HG03066 (cell line): ENCODE measurements around the gene MYO10.

Source experiments
- ATAC-seq: cut with Tn5 transposase; IDR thresholded peaks from one replicate; pipeline ENCODE4 v1.9.1; 2021; ENCODE audit warnings: low read depth; ENCODE audit not compliant: unreplicated experiment

MYO10 gene

DNA sequence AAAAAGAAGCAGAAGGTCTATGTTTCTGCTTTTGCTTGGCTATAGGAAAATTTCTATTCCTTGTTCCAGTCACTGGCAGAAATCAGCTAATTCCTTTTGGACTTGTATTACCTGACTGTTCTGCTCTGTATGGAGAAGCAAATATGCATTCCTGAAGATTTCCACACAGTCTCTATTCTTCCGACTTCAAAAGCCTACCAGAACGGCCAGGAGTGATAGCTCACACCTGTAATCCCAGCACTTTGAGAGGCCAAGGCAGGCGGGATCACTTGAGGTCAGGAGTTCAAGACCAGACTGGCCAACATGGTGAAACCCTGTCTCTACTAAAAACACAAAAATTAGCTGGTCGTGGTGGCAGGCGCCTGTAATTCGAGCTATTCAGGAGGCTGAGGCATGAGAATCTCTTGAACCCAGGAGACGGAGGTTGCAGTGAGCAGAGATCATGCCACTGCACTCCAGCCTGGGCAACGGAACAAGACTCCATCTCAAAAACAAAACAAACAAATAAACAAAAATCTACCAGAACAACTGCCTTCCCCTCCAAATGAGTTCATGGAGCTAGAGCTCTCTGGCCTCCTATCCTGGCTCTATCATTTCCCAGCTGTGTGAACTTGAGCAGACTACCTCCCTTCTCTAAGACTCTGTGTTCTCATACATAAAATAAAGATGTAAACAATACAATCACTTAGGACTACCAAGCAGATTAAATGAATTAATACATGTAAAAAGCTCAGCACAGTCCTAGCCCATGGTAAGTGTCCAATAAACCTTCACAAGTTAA lies 17.0 kb downstream of the MYO10 start:
- ATAC-seq, result no peak

DNA sequence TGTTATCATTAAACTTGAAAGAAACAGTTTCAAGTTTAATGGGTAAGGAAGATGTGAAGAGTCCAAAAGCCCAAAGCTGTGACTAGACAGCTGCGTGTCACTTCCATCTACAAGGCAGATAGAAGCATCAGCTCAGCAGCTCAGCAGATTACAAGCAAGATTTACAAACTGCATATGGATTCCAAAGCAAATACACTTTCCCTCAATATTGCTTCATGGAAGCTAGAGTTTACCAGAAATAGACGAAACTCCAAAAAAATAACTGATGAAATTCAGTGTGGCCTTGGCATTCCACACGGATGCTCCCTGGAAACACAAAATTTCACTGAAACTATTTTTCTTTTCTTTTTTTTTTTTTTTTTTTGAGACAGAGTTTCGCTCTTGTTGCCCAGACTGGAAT lies 17.9 kb downstream of the MYO10 start:
- no peak for ATAC-seq

DNA sequence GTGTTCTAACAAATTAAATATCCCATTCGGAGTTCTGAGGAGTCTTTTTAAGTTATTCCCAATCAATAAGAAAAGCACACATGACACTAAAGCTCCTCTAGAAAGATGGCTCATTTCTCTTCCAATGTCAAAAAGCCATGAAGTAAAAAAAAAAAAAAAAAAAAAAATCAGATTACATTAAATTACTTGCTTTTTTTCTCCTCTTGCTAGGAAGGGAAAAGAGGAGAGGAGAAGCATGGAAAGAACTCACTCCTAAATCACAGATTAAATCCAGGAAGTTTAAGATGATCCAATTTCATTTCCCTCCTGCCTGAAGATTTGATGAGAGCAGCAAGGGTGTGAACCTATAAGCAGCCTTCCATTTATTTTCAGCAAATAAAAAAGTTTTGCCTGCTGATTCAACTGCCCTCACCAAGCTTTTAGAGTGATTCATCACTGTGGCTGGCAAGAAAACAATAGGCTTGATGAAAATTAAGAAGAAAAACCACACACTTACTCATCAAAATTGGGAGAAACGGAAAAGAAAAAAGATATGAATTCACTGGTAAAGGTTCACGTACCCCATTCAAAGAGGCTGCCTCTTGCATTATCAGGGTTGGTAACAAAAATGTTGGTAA lies 19.7 kb downstream of the MYO10 start:
- no peak for ATAC-seq

DNA sequence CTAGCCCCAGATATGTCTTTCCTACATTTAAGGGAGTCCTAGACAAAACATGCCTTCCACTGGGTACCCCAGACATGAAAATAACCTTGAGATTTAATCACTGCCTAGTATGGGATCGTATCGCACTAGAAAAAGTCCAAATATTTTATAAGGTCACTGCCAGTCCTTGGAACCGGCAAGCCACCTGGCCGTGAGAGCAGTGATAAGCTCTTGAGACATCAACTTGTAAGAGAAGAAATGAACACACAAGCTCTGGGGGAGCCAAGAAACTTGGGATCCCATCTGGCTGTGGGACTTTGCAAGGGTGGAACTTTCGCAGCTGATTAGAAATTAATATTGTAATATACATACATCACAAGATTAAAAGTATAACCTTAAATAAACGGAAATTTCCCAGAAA lies 21.5 kb downstream of the MYO10 start:
- ATAC-seq, result no peak

DNA sequence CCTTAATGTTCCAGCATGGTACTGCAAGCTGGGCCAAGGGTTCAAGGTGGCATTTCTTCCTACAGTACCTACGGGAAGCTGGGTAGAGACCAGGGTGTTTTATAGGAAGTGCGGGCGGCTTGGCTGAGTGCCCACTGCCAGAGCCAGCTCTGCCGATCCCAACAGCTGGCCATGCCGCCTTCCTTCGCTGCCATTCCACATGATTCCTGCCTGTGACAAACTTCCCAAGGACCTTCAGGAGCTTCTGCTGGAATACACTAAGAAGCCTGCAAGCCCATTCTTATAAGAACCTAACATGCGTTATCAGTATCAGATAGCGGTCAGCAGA lies 22.0 kb downstream of the MYO10 start:
- ATAC-seq, result no peak

DNA sequence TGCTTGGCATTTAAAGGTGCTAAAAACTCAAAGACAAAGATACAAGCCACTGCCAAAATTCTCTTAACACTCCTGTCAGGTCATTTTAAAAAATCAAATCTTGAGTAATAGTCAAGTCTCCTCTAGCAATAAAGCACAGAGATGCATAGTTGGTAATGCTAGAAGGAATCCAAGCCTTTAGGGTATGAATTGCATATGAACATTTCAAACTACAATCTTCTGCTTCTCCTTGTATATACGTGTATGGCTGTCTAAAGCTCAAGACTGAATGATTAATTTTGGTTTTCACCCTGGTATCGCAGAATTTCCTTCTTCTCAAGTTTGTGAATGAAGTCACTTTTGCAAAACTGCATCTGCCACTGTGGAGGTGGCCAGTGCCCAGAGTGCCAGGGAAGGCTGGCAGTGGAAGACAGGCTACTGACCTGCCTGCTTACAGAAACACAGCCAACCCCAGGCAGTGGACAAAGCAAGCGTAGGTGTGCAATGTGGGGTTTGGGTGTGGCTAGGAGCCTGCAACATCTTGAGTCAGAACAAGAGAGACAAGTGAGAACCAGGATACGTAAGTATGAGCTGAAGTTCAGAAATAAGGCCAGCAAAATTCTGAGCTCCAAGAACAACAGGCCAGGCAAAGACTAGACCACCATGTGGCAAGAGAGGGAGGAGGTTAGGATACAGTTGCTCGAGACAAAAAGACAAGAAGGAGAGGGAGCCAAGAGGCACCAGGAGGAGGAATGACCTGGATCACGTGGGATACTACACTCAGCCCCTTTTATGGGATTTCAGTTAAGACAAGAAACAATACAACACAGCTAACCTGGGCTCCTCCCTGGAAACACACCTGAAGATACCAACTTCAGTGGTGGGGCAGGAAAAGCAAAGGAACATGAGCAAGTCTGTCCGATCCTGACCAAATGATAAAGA lies 22.6 kb downstream of the MYO10 start:
- no peak for ATAC-seq

DNA sequence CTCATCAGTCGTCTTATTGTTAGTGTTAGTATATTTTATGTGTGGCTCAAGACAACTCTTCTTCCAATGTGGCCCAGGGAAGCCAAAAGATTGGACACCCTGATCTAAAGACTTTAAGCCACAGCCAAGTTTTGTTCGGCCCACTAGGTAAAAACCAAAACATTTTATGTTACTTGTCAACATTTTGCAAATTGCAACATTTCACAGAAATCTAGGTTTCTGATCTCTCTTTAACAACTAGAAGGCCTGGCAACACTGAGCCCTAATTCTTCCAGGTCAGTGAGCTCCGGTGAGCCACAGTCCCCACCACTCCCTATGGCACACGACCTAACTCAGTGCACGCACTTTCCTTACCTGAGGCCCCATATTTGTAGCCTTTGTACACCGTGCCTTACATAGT lies 24.0 kb downstream of the MYO10 start:
- no peak for ATAC-seq

DNA sequence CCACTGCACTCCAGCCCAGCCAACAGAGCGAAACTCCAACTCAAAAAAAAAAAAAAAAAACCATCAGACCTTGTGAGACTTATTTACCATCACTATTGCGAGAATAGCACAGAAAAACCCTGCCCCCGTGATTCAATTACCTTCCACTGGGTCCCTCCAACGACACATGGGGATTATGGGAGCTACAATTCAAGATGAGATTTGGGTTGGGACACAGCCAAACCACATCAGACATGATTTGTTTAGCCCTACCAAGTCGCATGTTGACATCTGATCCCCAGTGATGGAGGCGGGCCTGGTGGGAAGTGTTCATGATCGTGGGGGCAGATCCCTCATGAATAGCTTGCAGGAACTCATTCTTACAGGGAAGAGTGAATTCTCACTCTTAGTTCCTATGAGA lies 26.6 kb downstream of the MYO10 start:
- no peak for ATAC-seq

DNA sequence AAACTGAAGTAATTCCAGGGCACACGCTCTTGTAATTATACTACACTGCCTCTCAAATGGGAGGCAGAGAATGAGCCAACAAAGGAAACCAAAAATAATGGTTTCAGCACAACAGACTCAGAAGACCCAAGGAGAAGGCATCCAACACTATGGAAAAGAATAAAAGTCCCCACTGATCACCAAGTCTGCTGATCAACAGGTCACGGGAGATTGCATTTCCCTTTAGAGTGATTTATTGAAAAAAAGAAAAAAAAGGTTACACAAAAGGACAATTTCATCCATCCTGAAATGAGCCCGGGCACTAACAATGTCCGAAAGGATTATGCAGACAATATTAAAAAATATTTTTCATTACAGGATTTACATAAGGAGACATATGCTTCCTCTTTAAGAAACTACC lies 28.8 kb downstream of the MYO10 start:
- ATAC-seq, result no peak

DNA sequence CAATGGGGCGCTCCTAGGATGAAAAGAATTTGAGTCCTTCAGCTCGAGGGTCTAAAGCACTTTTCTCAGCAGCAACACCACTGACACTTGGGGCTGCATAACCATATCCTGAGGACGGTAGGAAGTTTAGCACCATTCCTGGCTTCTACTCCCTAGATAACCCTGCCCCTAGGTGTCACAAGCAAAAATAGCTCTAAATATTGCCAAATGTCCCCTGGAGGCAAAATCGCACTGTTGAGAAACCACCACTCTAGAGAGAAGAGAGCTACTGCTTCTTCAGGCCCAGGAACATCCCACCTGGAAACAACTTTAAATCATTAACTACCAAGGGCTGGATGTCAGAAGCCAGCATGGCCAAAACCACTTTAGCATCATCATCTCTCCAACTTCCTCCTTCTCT lies 29.8 kb downstream of the MYO10 start:
- ATAC-seq, result no peak

DNA sequence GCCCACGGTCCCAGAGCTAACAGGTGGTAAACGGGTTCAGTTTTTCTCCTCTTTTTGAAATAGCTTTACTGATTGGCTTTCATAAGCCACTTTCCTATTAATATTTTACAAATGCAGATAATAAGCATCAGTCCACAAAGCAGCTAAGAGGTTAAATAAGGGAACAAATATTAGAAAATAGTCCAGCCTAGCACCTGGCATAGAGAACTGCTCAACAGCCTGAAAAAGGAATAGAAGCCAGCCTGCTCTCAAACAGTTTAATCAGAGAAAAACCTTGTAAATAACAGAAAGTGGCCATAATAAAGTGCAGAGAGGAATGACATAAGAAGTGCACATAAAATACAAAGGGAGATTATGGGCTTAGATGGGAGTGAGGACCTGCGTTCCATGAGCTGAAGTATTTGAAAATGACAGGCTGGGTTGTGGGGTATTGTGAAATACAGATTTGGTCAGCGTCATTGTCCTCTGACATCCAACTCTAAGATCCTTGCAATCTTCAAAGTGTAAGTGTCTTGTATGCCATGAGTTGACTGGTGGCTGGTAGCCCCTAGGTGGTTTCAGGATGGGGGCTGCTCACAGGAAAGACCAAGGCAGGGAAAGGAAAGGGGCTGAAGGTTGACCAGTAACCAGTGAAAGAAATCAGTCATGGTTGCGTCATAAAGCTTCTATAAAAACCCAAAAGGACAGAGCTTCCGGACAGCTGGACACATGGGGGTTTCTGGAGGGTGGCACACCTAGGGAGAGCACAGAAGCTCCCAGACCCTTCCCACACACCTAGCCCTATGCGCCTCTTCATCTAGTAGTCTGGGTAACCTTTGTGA lies 32.4 kb downstream of the MYO10 start:
- no peak for ATAC-seq

DNA sequence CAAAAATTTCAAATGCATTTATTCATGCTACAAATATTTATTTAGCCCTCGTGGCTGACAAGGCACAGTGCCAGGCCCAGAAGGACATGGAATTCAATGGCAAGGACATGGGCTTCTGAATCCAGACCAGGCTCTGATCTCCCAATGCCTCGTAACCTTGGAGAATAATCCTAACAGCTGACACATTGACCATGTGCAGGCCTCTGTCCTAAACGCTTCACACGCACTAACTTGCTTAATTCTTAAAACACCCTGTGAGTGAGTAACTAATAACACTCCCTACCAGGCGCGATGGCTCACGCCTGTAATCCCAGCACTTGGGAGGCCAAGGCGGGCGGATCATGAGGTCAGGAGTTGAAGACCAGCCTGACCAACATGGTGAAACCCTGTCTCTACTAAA lies 33.2 kb downstream of the MYO10 start:
- no peak for ATAC-seq

DNA sequence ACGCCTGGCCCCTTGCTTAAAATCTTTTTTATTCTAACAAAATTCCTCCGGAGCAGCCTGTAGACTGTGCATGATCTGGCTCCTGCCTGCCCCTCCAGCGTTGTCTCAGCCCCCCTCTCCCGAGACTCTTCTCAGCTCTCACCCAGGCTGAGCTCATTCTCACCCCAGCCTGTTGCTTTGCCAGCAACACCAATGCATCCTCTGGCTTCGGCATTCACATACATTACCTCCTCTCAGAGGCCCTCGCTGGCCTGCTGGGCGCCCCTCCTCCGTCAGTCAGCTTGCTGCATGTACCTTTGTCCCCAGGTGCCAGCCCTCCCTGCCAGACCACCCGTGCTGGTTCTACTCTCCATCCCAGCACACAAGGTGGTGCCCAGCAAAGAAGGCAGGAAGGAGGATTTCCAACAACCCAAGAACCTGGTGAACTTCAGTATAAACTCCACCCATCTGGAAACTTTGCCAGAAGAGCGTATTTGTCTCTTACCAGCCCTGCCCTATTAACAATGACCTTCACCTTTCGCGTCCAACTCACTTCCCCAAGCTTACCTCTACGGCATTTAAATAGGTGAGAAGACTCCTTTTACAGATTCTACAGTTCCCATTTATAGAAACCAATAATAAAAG lies 35.0 kb downstream of the MYO10 start:
- no peak for ATAC-seq

DNA sequence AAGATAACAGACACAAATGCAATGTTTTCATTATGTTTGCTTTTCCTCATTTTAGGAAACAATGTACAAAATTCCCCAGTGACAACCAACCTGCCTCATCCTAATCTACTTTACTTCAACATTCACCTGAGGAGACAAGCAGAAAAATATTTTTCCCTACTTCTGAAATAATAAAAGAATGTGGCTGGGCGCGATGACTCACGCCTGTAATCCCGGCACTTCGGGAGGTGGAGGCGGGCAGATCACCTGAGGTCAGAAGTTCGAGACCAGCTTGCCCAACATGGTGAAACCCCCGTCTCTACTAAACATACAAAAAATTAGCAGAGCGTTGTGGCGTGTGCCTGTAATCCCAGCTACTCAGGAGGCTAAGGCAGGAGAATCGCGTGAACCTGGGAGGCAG lies 36.9 kb downstream of the MYO10 start:
- no peak for ATAC-seq

DNA sequence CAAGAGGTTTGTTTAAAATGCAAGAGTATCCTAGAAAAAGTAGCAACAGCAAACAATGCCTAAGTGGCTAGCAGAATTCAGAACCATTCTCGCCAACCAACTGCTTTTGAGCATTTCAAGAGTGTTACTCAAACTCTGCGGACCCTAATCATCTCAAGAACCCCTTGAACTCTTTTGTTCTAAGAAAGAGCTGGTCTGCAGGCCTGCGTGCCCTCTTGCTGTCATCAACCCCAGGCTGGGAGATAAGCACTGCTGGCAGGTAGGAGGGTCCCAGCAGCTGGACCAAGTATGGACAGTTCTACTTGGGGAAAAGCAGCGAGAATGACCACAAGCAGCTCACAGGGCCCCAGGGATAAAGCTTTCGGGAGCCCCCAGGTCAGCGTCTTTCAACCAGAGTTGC lies 38.3 kb downstream of the MYO10 start:
- no peak for ATAC-seq

DNA sequence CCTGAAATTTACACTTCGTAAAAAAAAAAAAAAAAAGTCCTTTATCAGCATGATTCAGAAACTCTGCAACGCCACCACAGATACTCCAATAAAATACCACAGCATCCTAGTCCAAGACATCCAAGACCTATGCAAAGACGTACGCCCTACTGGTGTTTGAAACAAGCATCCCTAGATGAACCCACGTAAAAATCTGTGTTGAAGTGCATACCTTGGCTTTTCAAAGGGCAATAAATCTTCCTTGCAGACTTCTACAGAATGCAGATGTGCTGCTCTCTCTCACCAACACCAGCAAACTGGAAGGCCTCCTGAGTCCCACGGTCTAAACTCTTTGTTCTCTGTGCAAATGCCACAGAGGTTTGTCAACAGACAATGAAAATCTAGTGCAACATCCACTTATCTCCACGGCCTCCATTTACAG lies 38.8 kb downstream of the MYO10 start:
- no peak for ATAC-seq

DNA sequence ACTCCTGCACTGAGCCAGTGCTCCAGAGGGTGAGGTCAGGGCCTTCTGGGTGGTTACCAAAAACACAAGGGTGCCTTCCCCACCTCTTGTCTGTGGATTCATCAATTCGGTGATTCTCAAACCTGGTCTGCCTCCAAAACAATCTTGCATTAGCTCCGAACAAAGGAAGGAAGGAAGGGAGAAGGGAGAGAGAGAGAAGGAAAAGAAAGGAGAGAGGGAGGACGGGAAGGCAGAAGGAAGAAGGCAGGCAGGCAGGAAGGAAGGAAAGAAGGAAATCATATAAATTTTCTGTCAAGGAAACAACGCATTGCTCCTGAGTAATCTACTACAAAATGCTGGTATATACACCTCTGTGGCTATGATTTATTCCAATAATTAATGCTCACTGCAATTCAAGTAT lies 39.3 kb downstream of the MYO10 start:
- no peak for ATAC-seq

DNA sequence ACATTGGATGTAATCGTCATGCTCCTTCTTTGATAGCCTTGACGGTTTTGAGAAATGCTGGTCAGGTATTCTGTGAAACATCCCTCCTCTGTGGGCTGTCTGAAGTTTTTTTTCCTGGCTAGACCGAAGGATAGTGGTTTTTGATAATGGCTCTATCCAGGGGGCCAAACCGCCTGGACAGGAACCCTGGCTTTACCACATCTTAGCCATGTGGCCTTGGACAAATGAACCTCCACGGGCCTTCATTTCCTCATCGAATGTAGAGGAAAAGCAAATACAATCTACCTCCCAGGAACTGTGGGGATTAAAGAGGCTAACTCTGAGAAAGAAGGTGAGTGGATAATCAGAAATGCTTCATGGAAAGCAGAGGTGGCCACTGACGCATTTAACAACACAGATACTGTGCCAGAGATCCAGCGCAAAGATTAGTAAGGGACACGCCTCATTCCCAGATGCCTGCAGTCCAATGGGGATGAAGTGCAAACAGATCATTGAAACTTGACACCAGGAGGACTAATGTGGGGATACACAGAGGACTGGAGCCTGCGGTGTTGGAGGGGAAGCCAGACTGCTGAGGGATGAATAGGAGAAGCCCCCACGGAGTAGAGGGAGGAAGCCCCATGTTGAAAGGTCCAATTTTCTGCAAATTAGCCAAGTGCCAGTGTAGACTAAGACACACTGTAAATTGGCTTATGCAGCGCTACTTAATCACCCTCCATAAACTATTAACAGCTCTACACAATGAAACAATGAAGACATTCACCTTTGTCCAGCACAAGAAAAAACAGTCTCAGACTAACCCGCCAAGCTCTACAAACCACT lies 41.6 kb downstream of the MYO10 start:
- ATAC-seq, result no peak

DNA sequence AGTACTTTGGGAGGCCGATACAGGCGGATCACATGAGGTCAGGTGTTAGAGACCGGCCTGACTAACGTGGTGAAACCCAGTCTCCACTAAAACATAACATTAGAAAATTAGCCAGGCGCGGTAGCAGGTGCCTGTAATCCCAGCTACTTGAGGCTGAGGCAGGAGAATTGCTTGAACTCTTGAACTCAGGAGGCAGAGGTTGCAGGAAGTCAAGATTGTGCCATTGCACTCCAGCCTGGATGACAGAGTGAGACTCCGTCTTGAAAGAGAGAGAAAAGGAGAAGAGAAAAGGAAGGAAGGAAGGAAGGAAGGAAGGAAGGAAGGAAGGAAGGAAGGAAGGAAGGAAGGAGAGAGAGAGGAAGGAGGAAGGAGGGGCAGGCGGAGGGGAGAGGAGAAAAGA lies 45.1 kb downstream of the MYO10 start:
- no peak for ATAC-seq
